ENCODE measurements around the gene DISC1. TPM values are rescaled to one million over a fixed set of nuclear protein-coding genes. Genes with fewer than 3 reads are reported as not detected.

DISC1 gene
- total and polyA plus RNA-seq, 2 donors (not counting 1 experiment from before 2014, with no cell fraction given), result 2.0 to 4.3 TPM

- H3K9ac ChIP-seq (ENCODE audit: insufficient read depth, low read length), result no peak overlapping the region
- TF ChIP-seq EZH2 (IDR thresholded peaks at IDR 0.05; ENCODE audit: low read length, missing control alignments), result no peak
- no peak for TF ChIP-seq CTCF (conservative IDR thresholded peaks at IDR 0.05 in 1 of 2, IDR thresholded peaks at IDR 0.05 in 1 of 2; ENCODE audit: low read depth in 1 of 2, low read length in 2 of 2)
- no peaks in the 10 kb centered on the region for H3K36me3 ChIP-seq (ENCODE audit: control insufficient read depth, insufficient read depth, low read length)
- no peaks in the 10 kb centered on the region for H4K20me1 ChIP-seq (ENCODE audit: control insufficient read depth, extremely low read depth, insufficient read depth, low read length)
- no peaks in the 10 kb centered on the region for H3K9me3 ChIP-seq (ENCODE audit: control insufficient read depth, insufficient read depth, low read depth, low read length)
- DNase-seq (ENCODE audit: low read depth in 2 of 2), result peak in 1 of 2 donors; percentile 26
- no peak overlapping the region for H2AFZ ChIP-seq (ENCODE audit: low read length)
- no peak overlapping the region for H3K27ac ChIP-seq (ENCODE audit: insufficient read depth, low read length)
- no peak overlapping the region for H3K4me3 ChIP-seq (replicated peaks in 1 of 4; ENCODE audit: control extremely low read depth in 1 of 4, insufficient read depth in 1 of 4, low read depth in 3 of 4, low read length in 4 of 4)
- no peak overlapping the region for H3K4me2 ChIP-seq (ENCODE audit: extremely low read depth, insufficient read depth, low read length)
- H3K4me1 ChIP-seq (ENCODE audit: control insufficient read depth, extremely low read depth, insufficient read depth, low read length), result no peaks in the 10 kb centered on the region
- no peaks in the 10 kb centered on the region for H3K79me2 ChIP-seq (ENCODE audit: control insufficient read depth, insufficient read depth, low read length)
- H3K27me3 ChIP-seq (ENCODE audit: control insufficient read depth, insufficient read depth, low read length), result no peaks in the 10 kb centered on the region
Measured at GRCh38 chr1:231694075-231694431, 67.5 kb downstream of the DISC1 start.

GRCh38 chr1:231694465-231695077 lies 68.0 kb downstream of the DISC1 start:
- Histone ChIP-seq H3K9ac (ENCODE audit: insufficient read depth, low read length) (no peak overlapping the region), H4K20me1 (ENCODE audit: control insufficient read depth, extremely low read depth, insufficient read depth, low read length) (no peaks in the 10 kb centered on the region), H3K27ac (ENCODE audit: insufficient read depth, low read length) (no peak overlapping the region), H3K79me2 (ENCODE audit: control insufficient read depth, insufficient read depth, low read length) (no peaks in the 10 kb centered on the region), H3K36me3 (ENCODE audit: control insufficient read depth, insufficient read depth, low read length) (no peaks in the 10 kb centered on the region), H3K4me3 (replicated peaks in 1 of 4; ENCODE audit: control extremely low read depth in 1 of 4, insufficient read depth in 1 of 4, low read depth in 3 of 4, low read length in 4 of 4) (no peak overlapping the region), H3K27me3 (ENCODE audit: control insufficient read depth, insufficient read depth, low read length) (no peaks in the 10 kb centered on the region), H2AFZ (ENCODE audit: low read length) (no peak overlapping the region), H3K9me3 (ENCODE audit: control insufficient read depth, insufficient read depth, low read depth, low read length) (no peaks in the 10 kb centered on the region), H3K4me1 (ENCODE audit: control insufficient read depth, extremely low read depth, insufficient read depth, low read length) (no peaks in the 10 kb centered on the region), H3K4me2 (ENCODE audit: extremely low read depth, insufficient read depth, low read length) (no peak overlapping the region)
- TF ChIP-seq CTCF (conservative IDR thresholded peaks at IDR 0.05 in 1 of 2, IDR thresholded peaks at IDR 0.05 in 1 of 2; ENCODE audit: low read depth in 1 of 2, low read length in 2 of 2) (no peak), EZH2 (IDR thresholded peaks at IDR 0.05; ENCODE audit: low read length, missing control alignments) (no peak)
- DNase-seq (ENCODE audit: low read depth in 2 of 2), result no peak

GRCh38 chr1:231695439-231696255 lies 69.1 kb downstream of the DISC1 start:
- Histone ChIP-seq H2AFZ (ENCODE audit: low read length) (no peak overlapping the region), H3K27ac (ENCODE audit: insufficient read depth, low read length) (no peak overlapping the region), H3K9me3 (ENCODE audit: control insufficient read depth, insufficient read depth, low read depth, low read length) (no peaks in the 10 kb centered on the region), H3K4me1 (ENCODE audit: control insufficient read depth, extremely low read depth, insufficient read depth, low read length) (no peaks in the 10 kb centered on the region), H3K4me3 (replicated peaks in 1 of 4; ENCODE audit: control extremely low read depth in 1 of 4, insufficient read depth in 1 of 4, low read depth in 3 of 4, low read length in 4 of 4) (no peak overlapping the region), H3K9ac (ENCODE audit: insufficient read depth, low read length) (no peak overlapping the region), H3K36me3 (ENCODE audit: control insufficient read depth, insufficient read depth, low read length) (no peaks in the 10 kb centered on the region), H4K20me1 (ENCODE audit: control insufficient read depth, extremely low read depth, insufficient read depth, low read length) (no peaks in the 10 kb centered on the region), H3K79me2 (ENCODE audit: control insufficient read depth, insufficient read depth, low read length) (no peaks in the 10 kb centered on the region), H3K4me2 (ENCODE audit: extremely low read depth, insufficient read depth, low read length) (no peak overlapping the region), H3K27me3 (ENCODE audit: control insufficient read depth, insufficient read depth, low read length) (no peaks in the 10 kb centered on the region)
- TF ChIP-seq EZH2 (IDR thresholded peaks at IDR 0.05; ENCODE audit: low read length, missing control alignments) (no peak), CTCF (conservative IDR thresholded peaks at IDR 0.05 in 1 of 2, IDR thresholded peaks at IDR 0.05 in 1 of 2; ENCODE audit: low read depth in 1 of 2, low read length in 2 of 2) (no peak)
- peak; percentile 63 to 68 for DNase-seq (ENCODE audit: low read depth in 2 of 2)

Measured in fibroblast of lung (primary cell).